IPS-NIHi11 (cell line): ENCODE data around the gene ATP5F1D.

ENCODE experiments used
- DNase-seq: peaks from one replicate; pipeline ENCODE4 v3.0.0; 2012; ENCODE audit warnings: mixed read lengths, low spot score

ATP5F1D gene

GRCh38 chr19:1270854-1271527 is 29.4 kb downstream of the ATP5F1D start:
- no peak for DNase-seq

DNA sequence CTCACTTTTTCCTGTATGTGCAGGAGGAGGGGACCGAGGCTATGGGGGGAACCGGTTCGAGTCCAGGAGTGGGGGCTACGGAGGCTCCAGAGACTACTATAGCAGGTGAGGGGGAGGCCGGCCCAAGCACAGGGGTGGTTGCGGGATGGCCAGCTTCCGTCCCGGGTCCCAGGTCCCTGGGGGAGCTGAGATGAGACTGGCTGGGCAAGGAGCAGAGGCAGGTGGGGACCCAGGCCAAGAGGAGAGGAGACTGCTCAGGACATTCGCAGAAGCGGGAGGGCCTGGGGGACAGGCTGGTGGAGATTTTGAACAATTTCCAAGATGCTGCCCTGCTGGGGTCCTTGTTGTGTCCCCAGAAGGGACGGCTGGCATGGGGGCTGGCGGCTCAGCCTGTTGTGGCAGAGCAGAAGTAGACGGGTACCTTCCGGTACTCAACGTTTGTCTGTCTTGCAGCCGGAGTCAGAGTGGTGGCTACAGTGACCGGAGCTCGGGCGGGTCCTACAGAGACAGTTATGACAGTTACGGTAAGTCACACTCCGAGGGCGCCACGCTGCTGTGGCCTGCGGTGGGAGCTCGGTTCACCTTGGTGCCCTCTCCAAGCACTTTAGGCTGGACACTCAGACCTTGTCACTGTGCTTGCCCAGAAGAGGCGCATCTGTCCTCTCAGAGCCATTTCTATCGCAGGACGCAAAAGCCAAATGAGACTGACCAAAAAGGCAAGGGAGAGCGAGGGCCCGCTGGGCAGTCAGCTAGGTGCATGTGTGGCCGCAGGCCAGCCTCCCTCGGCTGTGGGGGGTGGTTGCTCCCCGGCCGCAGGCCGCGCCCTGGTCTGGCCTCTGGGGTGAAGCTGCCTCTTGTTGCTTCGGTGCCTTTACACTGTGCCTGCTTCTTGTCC is 30.2 kb downstream of the ATP5F1D start:
- no peak for DNase-seq

DNA sequence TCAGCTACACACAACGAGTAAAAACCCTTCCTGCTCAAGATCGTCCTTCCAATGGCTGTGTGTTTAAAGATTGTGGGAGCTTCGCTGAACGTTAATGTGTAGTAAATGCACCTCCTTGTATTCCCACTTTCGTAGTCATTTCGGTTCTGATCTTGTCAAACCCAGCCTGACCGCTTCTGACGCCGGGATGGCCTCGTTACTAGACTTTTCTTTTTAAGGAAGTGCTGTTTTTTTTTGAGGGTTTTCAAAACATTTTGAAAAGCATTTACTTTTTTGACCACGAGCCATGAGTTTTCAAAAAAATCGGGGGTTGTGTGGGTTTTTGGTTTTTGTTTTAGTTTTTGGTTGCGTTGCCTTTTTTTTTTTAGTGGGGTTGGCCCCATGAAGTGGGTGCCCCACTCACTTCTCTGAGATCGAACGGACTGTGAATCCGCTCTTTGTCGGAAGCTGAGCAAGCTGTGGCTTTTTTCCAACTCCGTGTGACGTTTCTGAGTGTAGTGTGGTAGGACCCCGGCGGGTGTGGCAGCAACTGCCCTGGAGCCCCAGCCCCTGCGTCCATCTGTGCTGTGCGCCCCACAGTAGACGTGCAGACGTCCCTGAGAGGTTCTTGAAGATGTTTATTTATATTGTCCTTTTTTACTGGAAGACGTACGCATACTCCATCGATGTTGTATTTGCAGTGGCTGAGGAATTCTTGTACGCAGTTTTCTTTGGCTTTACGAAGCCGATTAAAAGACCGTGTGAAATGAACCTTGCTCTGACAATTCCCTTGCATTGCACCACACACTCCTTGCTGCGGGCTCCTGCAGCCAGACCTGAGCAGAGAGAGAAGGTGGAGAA is 31.1 kb downstream of the ATP5F1D start:
- DNase-seq = no peak

GRCh38 chr19:1273263-1274041 is 31.9 kb downstream of the ATP5F1D start:
- no peak for DNase-seq

GRCh38 chr19:1274081-1274851 is 32.7 kb downstream of the ATP5F1D start:
- no peak for DNase-seq

- DNase-seq = no peak
Measured at GRCh38 chr19:1274852-1275259, 33.3 kb downstream of the ATP5F1D start.

DNA sequence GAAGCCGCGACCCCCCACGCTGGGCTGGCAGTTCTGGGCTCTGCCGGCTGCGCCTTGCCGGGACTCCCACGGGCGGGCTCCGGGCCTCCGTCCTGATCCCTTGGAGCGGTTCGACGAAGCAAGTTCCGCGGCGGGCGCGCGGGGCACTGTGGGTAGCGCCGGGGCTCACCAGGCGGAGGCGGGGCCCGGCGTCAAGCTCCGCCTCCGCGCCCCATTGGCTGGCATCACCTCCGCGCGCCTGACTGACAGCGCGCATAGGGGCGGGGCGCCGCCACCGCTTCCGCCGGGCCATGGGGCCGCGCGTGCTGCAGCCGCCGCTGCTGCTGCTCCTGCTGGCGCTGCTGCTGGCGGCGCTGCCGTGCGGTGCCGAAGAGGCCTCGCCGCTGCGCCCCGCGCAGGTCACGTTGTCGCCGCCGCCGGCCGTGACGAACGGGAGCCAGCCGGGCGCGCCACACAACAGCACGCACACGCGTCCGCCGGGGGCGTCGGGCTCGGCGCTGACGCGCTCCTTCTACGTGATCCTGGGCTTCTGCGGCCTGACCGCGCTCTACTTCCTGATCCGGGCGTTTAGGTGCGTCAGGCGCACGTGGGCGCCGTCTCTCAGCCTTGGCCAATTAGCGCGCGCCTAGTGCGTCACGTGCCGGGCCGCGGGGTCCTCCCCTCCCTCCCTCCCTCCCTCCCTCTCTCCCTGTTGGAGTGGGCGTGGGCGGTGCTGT is 33.9 kb downstream of the ATP5F1D start, which contains the start of gene FAM174C:
Gene FAM174C, plus strand, starts transcription at position 271 of the 716 bp plus-strand sequence. Its CDS starts 20 bp downstream, at position 291.
- DNase-seq = peak; percentile 91

DNA sequence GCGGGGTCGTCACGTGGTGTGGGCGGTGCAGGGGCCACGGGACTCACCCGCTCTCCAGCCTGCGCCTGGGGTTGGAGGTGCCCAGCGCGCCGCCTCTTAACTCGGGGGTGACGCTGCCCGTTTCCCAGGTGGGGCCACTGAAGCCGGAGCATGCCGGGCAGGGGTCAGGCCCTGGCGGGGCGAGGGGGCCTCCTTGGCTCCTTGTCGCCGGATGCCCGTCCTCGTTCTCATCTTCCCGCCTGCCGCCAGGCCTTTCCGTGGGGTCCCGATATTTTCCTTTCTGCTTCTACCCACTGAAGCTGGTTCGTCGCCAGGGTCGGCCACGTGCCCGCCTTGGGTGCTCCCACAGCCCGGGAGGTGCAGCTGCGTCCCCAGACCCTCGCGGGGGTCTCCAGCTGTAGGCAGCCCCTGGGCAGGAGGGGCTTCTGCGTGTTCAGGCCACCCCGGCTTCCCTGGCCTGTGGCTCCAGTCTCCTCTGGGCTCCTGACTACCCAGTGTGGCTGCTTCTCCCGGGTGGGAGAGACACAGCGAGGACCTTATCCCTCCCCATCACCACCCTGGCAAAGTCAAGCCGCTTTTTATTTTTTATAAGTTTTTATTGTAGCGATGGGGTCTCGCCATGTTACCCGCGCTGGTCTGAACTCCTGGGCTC is 34.6 kb downstream of the ATP5F1D start:
- DNase-seq = no peak

DNA sequence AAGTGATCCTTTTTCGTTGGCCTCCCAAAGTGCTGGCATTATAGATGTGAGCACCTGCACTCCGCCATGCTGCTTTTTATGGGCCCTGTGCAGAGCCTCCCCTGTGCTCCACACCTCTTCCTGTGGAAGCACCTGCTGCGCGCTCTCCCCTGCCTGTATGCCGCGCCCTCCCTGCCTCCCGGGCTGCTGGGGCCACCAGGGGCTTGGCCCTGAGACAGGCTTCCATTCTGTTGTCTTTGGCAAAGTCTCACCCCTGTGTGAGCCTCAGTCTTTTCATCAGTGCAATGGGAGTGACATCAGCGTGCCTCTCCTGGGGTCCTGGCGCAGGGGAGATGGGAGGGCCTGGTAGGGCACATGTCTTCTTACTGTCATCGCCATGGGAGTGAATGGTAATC is 35.1 kb downstream of the ATP5F1D start:
- no peak for DNase-seq

DNA sequence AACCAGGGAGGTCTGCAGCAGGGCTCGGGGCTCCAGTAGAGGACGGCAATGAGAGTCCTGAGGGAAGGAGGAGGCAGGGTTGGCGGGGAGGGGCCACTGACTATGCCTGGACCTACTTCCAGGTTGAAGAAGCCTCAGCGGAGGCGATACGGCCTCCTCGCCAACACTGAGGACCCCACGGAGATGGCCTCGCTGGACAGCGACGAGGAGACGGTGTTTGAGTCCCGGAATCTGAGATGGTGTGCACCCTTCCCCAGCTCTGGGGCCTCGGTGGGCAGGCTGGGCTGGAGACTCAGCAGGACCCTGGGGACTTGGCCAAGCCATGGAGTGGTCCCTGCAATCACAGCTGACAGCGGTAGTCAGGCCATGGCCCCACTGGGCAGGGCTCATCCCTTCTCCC is 35.5 kb downstream of the ATP5F1D start:
- no peak for DNase-seq

DNA sequence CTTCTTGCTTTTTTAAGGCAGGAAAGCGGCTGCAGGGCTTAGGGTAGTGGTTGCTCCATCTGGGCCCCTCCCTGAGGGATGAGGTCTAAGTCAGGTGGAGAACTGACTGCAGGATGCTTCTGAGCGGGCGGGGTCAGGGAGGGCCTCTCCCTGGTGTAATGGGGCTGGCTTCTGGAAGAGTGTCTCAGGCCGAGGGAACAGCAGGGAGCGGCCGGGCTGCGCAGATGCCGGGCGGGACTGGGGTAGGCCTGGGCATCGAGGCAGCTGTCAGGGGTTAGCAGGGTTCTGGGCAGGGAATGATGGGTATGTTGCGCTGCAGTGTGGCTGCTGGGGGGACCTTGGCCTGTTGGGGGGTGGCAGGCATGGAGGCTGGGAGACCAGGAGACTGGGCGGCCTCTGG is 36.5 kb downstream of the ATP5F1D start:
- no peak for DNase-seq

DNA sequence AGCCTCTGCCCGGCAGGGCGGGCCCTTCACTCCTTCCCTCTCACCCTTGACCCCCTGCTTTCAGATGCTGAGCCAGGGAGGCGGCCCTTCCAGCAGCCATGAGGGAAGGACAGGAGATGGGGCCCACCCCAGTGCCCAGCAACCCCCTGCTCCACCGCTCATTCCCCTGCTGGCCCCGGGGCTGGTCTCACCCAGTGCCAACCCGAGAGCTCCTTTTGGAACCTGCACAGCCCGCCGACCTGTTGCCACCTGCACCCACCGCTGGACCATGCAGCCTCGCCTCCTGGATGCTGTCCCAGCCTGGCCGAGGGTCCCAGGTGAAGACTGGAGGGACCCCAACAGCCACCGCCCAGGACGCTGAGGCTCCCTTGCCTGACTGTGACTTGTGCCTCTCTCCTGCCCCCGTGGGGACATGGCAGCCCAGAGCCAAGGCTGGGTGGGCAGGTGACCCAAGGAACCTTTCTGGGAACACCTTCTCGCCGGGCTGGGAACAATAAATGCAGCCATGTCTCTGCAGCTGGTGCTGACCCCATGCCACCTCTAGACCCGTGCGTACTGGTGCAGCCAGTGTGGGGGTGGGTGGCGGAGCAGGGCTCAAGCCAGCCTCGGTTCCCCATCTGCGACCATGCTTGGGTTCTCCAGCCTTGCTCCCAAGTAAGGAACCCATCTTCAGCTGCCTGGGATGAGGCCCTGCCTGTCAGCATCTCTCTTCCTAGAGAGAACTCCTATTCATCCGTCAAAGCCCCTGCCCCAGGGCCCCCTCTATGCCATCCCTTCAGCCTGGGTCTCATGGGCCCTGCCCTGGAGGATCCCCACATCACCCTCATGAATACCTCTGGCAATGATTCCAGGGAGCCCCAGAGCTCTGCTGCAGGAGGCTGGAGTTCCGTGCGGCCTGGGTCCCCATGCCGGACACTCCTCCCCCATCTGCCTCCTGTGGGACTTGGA is 37.4 kb downstream of the ATP5F1D start:
- no peak for DNase-seq

DNA sequence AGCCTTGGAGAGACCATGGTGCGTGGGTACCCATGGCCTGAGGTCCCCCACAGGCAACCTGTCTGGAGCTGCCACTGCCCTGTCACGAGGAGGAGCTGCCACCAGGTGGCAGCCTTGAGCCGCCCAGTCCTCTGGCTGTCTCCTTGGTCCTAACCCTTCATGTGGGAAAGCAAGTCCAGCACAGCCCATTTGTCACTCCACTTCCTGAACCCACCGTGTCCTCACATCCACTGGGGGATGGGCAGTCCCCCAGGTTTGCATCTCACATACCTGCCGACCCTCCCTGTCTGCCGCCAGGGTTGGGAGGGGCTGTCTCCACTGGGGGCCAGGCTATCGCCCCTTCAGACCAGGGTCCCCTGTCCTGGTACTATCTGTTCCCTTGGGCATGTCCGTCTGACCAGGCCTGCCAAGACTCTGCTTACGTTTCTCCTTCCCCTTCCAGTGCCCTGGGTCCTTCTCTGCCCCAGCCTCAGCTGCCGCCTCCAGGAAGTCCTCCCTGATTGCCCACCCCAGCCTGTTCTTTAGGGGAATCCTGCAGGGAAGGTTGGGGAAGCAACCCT is 38.3 kb downstream of the ATP5F1D start:
- DNase-seq = peak; percentile 83

DNA sequence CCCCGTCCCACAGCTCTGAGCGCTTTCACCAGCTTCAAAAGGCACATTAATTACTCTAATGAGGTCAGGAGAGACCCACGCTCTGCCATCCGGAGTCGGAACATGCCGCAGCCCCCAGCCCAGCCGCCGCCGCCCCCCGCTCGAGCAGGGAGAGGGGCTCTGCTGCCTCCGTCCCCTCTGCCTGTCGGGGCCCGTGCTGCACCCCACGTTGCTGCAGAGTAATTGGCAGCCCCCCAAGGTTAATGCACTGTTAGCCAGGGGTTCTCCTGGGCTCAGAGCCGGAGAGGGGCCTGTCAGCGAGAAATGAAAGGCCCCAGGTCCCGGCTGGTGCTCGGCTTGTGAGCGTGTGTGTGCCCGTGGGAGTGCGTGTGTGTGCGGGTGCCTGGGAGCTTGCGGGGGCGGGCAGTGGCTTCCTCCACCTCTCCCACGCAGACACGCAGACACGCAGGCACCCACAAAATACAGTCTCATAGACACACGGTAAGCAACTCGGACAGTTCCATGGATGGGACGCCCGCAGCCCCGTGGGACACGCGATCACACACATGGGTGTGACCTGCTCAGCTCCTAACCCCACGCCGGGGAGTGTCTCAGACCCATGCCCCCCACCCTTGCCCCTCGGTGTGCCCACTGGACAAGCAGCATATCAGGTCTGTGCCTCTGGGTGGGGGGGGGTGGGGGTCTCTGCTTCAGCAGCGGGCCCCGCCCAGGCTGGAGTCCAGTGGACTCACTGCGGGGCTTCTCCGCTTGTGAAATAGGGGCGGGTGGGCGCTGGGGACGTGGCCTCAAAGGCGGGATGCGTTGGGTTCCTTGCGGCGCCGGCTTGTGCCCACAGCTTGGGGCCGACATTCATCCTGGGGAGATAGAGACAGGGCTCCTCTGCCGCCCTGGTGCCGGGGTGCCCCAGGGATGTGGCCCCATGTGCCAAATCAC is 39.4 kb downstream of the ATP5F1D start:
- no peak for DNase-seq

DNA sequence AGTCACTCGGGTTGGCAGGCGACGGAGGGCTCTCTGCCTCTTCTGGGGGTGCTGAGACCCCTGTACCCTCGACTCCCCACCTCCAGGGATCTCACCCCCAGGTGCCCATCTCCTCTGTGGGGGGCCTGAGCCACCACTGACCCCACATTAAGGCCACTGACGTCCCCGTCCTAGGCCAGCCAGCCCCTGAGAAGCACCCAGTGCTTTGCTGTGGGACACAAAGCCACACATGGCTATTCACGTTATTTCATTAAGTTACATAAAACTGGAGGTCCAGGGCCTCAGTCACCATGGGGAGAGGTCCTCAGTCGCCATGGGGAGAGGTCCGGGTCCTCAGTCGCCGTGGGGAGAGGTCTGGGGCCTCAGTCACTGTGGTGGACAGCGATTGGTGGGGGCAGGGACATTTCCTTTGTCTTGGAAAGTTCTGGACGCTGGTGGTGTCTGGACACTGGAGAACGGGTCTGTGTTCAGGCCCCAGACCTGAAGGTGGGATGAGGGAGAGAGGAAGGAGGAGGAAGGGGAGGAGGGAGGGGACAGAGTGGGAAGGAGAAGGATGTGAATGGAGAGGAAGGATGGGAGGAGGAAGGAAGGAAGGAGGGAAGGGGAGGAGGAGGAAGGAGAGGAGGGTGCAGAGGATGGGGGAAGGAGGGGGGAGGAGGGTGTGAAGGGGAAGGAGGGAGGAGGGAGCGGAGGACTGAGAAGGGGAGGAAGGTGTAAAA is 40.2 kb downstream of the ATP5F1D start:
- no peak for DNase-seq

DNA sequence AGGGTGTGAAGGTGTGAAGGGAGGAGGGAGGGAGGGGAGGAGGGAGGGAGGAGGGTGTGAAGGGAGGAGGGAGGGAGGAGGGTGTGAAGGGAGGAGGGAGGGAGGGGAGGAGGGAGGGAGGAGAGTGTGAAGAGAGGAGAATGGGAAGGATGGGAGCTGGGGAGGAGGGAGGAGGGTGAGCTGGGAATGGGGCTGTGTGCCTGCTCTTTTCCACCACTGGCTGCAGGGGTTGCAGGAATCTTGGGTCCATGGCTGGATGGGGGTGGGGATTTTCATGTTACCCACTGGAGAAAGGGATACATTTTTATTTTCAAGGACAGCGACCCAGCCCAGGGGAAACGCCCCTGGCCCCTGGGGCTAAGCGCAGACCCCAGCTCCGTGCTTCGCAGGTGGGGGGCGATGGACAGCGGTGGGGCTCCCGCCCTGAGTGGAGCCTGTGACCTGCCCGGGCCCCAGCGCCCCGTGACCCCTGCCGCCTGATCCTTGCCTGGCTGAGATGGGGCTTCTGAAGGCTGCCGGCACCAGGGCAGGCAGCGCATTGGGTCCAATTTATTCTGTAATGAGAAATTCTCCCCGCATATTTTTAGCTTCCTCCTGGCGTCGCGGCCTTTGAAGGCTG is 41.1 kb downstream of the ATP5F1D start:
- no peak for DNase-seq
